CD4-positive, CD25-positive, alpha-beta regulatory T cell (primary cell): ENCODE results near the gene RAB6B. TPM values are rescaled to one million over a fixed set of nuclear protein-coding genes. Genes with fewer than 3 reads are reported as not detected.

Experiments used
- ATAC-seq, 2 donors: fragments of 150-1000 bp; cut with Tn5 transposase; one replicate each; pipeline ENCODE4 v1.10.0; 2021; ENCODE audit warnings: low read depth in 2 of 2, moderate number of reproducible peaks in 2 of 2, moderate library complexity in 1 of 2
- DNase-seq, 3 donors: peaks; one replicate each; pipeline versions ENCODE4 v3.0.0 to v3.0.0-alpha.2; 2012 to 2022; ENCODE audit warnings: mixed read lengths in 1 of 3
- H3K27ac ChIP-seq: one replicate; pipeline ENCODE4 v1.7.0; 2013; ENCODE audit warnings: mild to moderate bottlenecking, low read length; ENCODE audit not compliant: insufficient read depth, poor library complexity, severe bottlenecking
- H3K27me3 ChIP-seq: one replicate; pipeline ENCODE4 v1.7.0; 2013; ENCODE audit warnings: low read length; ENCODE audit not compliant: control insufficient read depth, insufficient read depth
- H3K36me3 ChIP-seq: one replicate; pipeline ENCODE4 v1.7.0; 2013; ENCODE audit warnings: mild to moderate bottlenecking, low read length, moderate library complexity; ENCODE audit not compliant: control insufficient read depth, insufficient read depth
- H3K4me1 ChIP-seq: 2 replicates; pipeline ENCODE4 v1.7.0; 2013; ENCODE audit warnings: mild to moderate bottlenecking, low read length; ENCODE audit not compliant: insufficient read depth, control insufficient read depth, poor library complexity, severe bottlenecking
- H3K4me3 ChIP-seq: one replicate; pipeline ENCODE4 v1.7.0; 2013; ENCODE audit warnings: low read depth, mild to moderate bottlenecking, low read length, moderate library complexity
- H3K9me3 ChIP-seq, 2 experiments: 1 replicate in 1 of 2; 2 replicates in 1 of 2; pipeline ENCODE4 v1.7.0; 2013; ENCODE audit warnings: low read length in 2 of 2, mild to moderate bottlenecking in 1 of 2, moderate library complexity in 1 of 2; ENCODE audit not compliant: control insufficient read depth in 2 of 2
- H3K27ac Mint-ChIP-seq, 3 donors: one replicate each; pipeline ENCODE4 v1.8.0; 2020 to 2022; ENCODE audit warnings: mild to moderate bottlenecking in 3 of 3, mixed read lengths in 3 of 3, moderate library complexity in 2 of 3
- H3K27me3 Mint-ChIP-seq: one replicate; pipeline ENCODE4 v1.8.0; 2022; ENCODE audit warnings: mild to moderate bottlenecking, mixed read lengths
- H3K36me3 Mint-ChIP-seq: one replicate; pipeline ENCODE4 v1.8.0; 2020; ENCODE audit warnings: mixed read lengths
- H3K4me1 Mint-ChIP-seq, 4 donors: one replicate each; pipeline ENCODE4 v1.8.0; 2020 to 2022; ENCODE audit warnings: mixed read lengths in 4 of 4, mild to moderate bottlenecking in 1 of 4
- H3K4me3 Mint-ChIP-seq, 4 donors: one replicate each; pipeline ENCODE4 v1.8.0; 2020 to 2022; ENCODE audit warnings: mild to moderate bottlenecking in 4 of 4, mixed read lengths in 4 of 4, moderate library complexity in 3 of 4
- H3K9me3 Mint-ChIP-seq, 7 donors: one replicate each; pipeline ENCODE4 v1.8.0; 2020 to 2022; ENCODE audit warnings: mixed read lengths in 7 of 7, mild to moderate bottlenecking in 3 of 7, moderate library complexity in 2 of 7
- polyA plus RNA-seq, 4 donors: library from polyadenylated mRNA; unstranded; fragments of 300-500 nt; fragmentation: Illumina TruSeq; gene quantifications; one replicate each; pipeline ENCODE4 v1.2.3, GENCODE V29; 2021
- total RNA-seq: library from RNA; stranded (reverse); gene quantifications from one replicate; pipeline ENCODE4 v1.2.3, GENCODE V29; 2022

Gene RAB6B
- total and polyA plus RNA-seq, 5 donors from 2014 or later = 0.16 to 0.94 (median 0.31) TPM

- Mint-ChIP-seq H3K36me3 (no peaks in the 10 kb centered on the region), H3K27me3 (peaks cover 16% of the 10 kb centered on the region), H3K4me1 (no peaks in the 10 kb centered on the region), H3K27ac (no peak overlapping the region), H3K9me3 (no peaks in the 10 kb centered on the region), H3K4me3 (no peak overlapping the region)
- Histone ChIP-seq H3K4me3 (no peak overlapping the region), H3K4me1 (no peaks in the 10 kb centered on the region), H3K27me3 (peaks cover 4% of the 10 kb centered on the region), H3K9me3 (no peaks in the 10 kb centered on the region), H3K27ac (no peak overlapping the region), H3K36me3 (no peaks in the 10 kb centered on the region)
- ATAC-seq (no peak), DNase-seq (no peak)
Observed at GRCh38 chr3:133851266-133851906, 44.3 kb downstream of the RAB6B start.

- ATAC-seq (no peak), DNase-seq (no peak)
- Histone ChIP-seq H3K4me1 (no peaks in the 10 kb centered on the region), H3K36me3 (no peaks in the 10 kb centered on the region), H3K9me3 (no peaks in the 10 kb centered on the region), H3K27ac (no peak overlapping the region), H3K27me3 (peaks cover 4% of the 10 kb centered on the region), H3K4me3 (no peak overlapping the region)
- Mint-ChIP-seq H3K27me3 (peaks cover 16% of the 10 kb centered on the region), H3K4me1 (no peaks in the 10 kb centered on the region), H3K9me3 (no peaks in the 10 kb centered on the region), H3K4me3 (no peak overlapping the region), H3K27ac (no peak overlapping the region), H3K36me3 (no peaks in the 10 kb centered on the region)
Observed at GRCh38 chr3:133850034-133850433, 45.6 kb downstream of the RAB6B start.

- H3K4me3 ChIP-seq = no peak overlapping the region
- no peak overlapping the region for H3K4me3 Mint-ChIP-seq
- peaks cover 13% of the 10 kb centered on the region for H3K27me3 Mint-ChIP-seq
Observed at GRCh38 chr3:133849346-133849745, 46.3 kb downstream of the RAB6B start.

GRCh38 chr3:133845127-133845526 lies 50.6 kb downstream of the RAB6B start:
- no peaks in the 10 kb centered on the region for H3K4me1 Mint-ChIP-seq
- H3K27ac Mint-ChIP-seq = no peak overlapping the region
- ATAC-seq (no peak), DNase-seq (no peak)
- Histone ChIP-seq H3K36me3 (no peaks in the 10 kb centered on the region), H3K4me1 (no peaks in the 10 kb centered on the region), H3K27me3 (peaks cover 4% of the 10 kb centered on the region), H3K9me3 (no peaks in the 10 kb centered on the region), H3K4me3 (no peak overlapping the region), H3K27ac (no peak overlapping the region)
- peaks cover 12% of the 10 kb centered on the region for H3K27me3 Mint-ChIP-seq
- H3K9me3 Mint-ChIP-seq = no peaks in the 10 kb centered on the region
- H3K4me3 Mint-ChIP-seq = no peak overlapping the region
- no peaks in the 10 kb centered on the region for H3K36me3 Mint-ChIP-seq

More at GRCh38 chr3:133849346-133849745, 46.3 kb downstream of the RAB6B start:
- H3K27me3 ChIP-seq = peaks cover 4% of the 10 kb centered on the region
- Mint-ChIP-seq H3K4me1 (no peaks in the 10 kb centered on the region), H3K9me3 (no peaks in the 10 kb centered on the region), H3K36me3 (no peaks in the 10 kb centered on the region), H3K27ac (no peak overlapping the region)
- no peaks in the 10 kb centered on the region for H3K36me3 ChIP-seq
- H3K9me3 ChIP-seq = no peaks in the 10 kb centered on the region
- H3K27ac ChIP-seq = no peak overlapping the region
- DNase-seq (no peak), ATAC-seq (no peak)
- H3K4me1 ChIP-seq = no peaks in the 10 kb centered on the region

GRCh38 chr3:133843634-133844033 lies 52.0 kb downstream of the RAB6B start:
- H3K9me3 Mint-ChIP-seq = no peaks in the 10 kb centered on the region
- Histone ChIP-seq H3K4me3 (no peak overlapping the region), H3K27ac (no peak overlapping the region), H3K27me3 (peaks cover 3% of the 10 kb centered on the region), H3K9me3 (no peaks in the 10 kb centered on the region), H3K36me3 (no peaks in the 10 kb centered on the region), H3K4me1 (no peaks in the 10 kb centered on the region)
- H3K4me3 Mint-ChIP-seq = no peak overlapping the region
- no peaks in the 10 kb centered on the region for H3K36me3 Mint-ChIP-seq
- ATAC-seq = no peak
- no peak for DNase-seq
- peaks cover 9% of the 10 kb centered on the region for H3K27me3 Mint-ChIP-seq
- H3K27ac Mint-ChIP-seq = no peak overlapping the region
- H3K4me1 Mint-ChIP-seq = no peaks in the 10 kb centered on the region

GRCh38 chr3:133842158-133842557 lies 53.5 kb downstream of the RAB6B start:
- Histone ChIP-seq H3K36me3 (no peaks in the 10 kb centered on the region), H3K27me3 (no peaks in the 10 kb centered on the region), H3K9me3 (no peaks in the 10 kb centered on the region), H3K4me3 (no peak overlapping the region), H3K27ac (no peak overlapping the region), H3K4me1 (no peaks in the 10 kb centered on the region)
- Mint-ChIP-seq H3K4me3 (no peak overlapping the region), H3K27ac (no peak overlapping the region), H3K36me3 (no peaks in the 10 kb centered on the region), H3K27me3 (peaks cover 1% of the 10 kb centered on the region), H3K9me3 (no peaks in the 10 kb centered on the region), H3K4me1 (no peaks in the 10 kb centered on the region)
- DNase-seq (no peak), ATAC-seq (no peak)

- Histone ChIP-seq H3K4me3 (no peak overlapping the region), H3K36me3 (no peaks in the 10 kb centered on the region), H3K27ac (no peak overlapping the region), H3K9me3 (no peaks in the 10 kb centered on the region), H3K27me3 (no peaks in the 10 kb centered on the region), H3K4me1 (no peaks in the 10 kb centered on the region)
- Mint-ChIP-seq H3K4me1 (no peaks in the 10 kb centered on the region), H3K36me3 (no peaks in the 10 kb centered on the region), H3K4me3 (no peak overlapping the region), H3K9me3 (peaks cover 0 to 1% (median 0%) of the 10 kb centered on the region in 7 donors), H3K27me3 (peaks cover 4% of the 10 kb centered on the region), H3K27ac (no peak overlapping the region)
- ATAC-seq (no peak), DNase-seq (no peak)
Observed at GRCh38 chr3:133841196-133841595, 54.5 kb downstream of the RAB6B start.

- no peak overlapping the region for H3K27ac ChIP-seq
- H3K9me3 ChIP-seq = no peaks in the 10 kb centered on the region
- no peaks in the 10 kb centered on the region for H3K36me3 Mint-ChIP-seq
- DNase-seq = no peak
- H3K4me3 ChIP-seq = no peak overlapping the region
- H3K4me1 ChIP-seq = no peaks in the 10 kb centered on the region
- ATAC-seq = no peak
- peaks cover 4% of the 10 kb centered on the region for H3K27me3 Mint-ChIP-seq
- H3K27ac Mint-ChIP-seq = no peak overlapping the region
- H3K36me3 ChIP-seq = no peaks in the 10 kb centered on the region
- H3K4me1 Mint-ChIP-seq = no peaks in the 10 kb centered on the region
- H3K27me3 ChIP-seq = no peaks in the 10 kb centered on the region
- H3K9me3 Mint-ChIP-seq = peaks cover 0 to 1% (median 0%) of the 10 kb centered on the region in 7 donors
- H3K4me3 Mint-ChIP-seq = no peak overlapping the region
Observed at GRCh38 chr3:133840767-133841166, 54.9 kb downstream of the RAB6B start.
